ENCODE measurements around the gene THEM4. TPM values are rescaled to one million over a fixed set of nuclear protein-coding genes. Genes with fewer than 3 reads are reported as not detected.

THEM4 gene
- total and polyA plus RNA-seq, 10 donors: 10.1 to 46.3 (median 15.5) TPM

GRCh38 chr1:151846062-151846568 lies 63.2 kb downstream of the THEM4 start:
- Histone ChIP-seq H3K27me3 (replicated peaks in 1 of 7) (no peaks in the 10 kb centered on the region), H3K4me3 (no peak overlapping the region), H3K9me3 (no peaks in the 10 kb centered on the region), H3K27ac (no peak overlapping the region), H3K4me1 (peaks cover 0 to 14% (median 6%) of the 10 kb centered on the region in 6 donors), H3K36me3 (no peaks in the 10 kb centered on the region)
- DNase-seq: no peak
- TF ChIP-seq POLR2AphosphoS5 (IDR thresholded peaks at IDR 0.05): no peak
- no peak for TF ChIP-seq POLR2A (IDR thresholded peaks at IDR 0.05)
- no peak for TF ChIP-seq CTCF (IDR thresholded peaks at IDR 0.05 in 8 of 11, conservative IDR thresholded peaks at IDR 0.05 in 3 of 11)
- 57 to 69% (median 65%) methylated on average over 6 of the region's 6 CpGs for WGBS, 5 donors
- intact Hi-C loops (cut with DNase I; ENCODE audit: low total_unique reads): no loop called here

GRCh38 chr1:151843398-151843797 lies 65.9 kb downstream of the THEM4 start:
- TF ChIP-seq POLR2A (IDR thresholded peaks at IDR 0.05) (no peak), POLR2AphosphoS5 (IDR thresholded peaks at IDR 0.05) (no peak), CTCF (IDR thresholded peaks at IDR 0.05 in 8 of 11, conservative IDR thresholded peaks at IDR 0.05 in 3 of 11) (no peak)
- Histone ChIP-seq H3K36me3 (no peaks in the 10 kb centered on the region), H3K4me1 (peaks cover 15 to 29% (median 21%) of the 10 kb centered on the region in 6 donors), H3K9me3 (no peaks in the 10 kb centered on the region), H3K27me3 (replicated peaks in 1 of 7) (peaks cover 0 to 24% (median 21%) of the 10 kb centered on the region in 7 donors), H3K27ac (no peak overlapping the region), H3K4me3 (no peak overlapping the region)
- no peak for DNase-seq
- 18 to 34% (median 30%) methylated on average over 2 of the region's 2 CpGs for WGBS, 5 donors
- intact Hi-C loops (cut with DNase I; ENCODE audit: low total_unique reads): no loop called here

- no peak for DNase-seq
- peaks cover 15 to 43% (median 35%) of the 10 kb centered on the region in 6 donors for H3K4me1 ChIP-seq
- H3K36me3 ChIP-seq: no peaks in the 10 kb centered on the region
- H3K4me3 ChIP-seq: no peak overlapping the region
- H3K9me3 ChIP-seq: no peaks in the 10 kb centered on the region
- TF ChIP-seq POLR2A (IDR thresholded peaks at IDR 0.05) (no peak), CTCF (IDR thresholded peaks at IDR 0.05 in 8 of 11, conservative IDR thresholded peaks at IDR 0.05 in 3 of 11) (no peak), POLR2AphosphoS5 (IDR thresholded peaks at IDR 0.05) (no peak)
- peaks cover 0 to 41% (median 34%) of the 10 kb centered on the region in 7 donors for H3K27me3 ChIP-seq (replicated peaks in 1 of 7)
- WGBS, 5 donors: 87 to 97% (median 96%) methylated on average over 2 of the region's 2 CpGs
- intact Hi-C loops (cut with DNase I; ENCODE audit: low total_unique reads): no loop called here
- no peak overlapping the region for H3K27ac ChIP-seq
Observed at GRCh38 chr1:151841141-151841540, 68.2 kb downstream of the THEM4 start.

DNA sequence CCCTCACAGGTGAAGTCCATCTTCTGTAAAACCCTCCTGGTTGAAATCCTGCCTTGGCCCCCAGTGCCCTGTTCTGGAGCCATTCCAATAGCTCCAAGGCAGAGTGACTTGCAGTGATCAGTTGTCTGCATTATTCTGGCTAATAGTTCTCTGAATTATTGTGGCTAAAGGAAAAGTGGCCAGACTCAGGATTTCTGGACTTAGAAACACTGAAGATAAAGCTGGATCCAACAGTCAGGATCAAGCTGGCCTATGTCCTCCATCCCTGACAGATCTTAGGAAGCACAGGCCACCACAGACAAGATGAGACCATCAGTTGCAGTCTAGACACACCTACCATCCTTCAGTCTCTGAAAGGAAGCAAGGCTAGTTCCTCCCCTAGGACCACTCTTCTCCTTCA lies 68.9 kb downstream of the THEM4 start:
- intact Hi-C loops (cut with DNase I; ENCODE audit: low total_unique reads): no loop called here
- no peak for DNase-seq
- peak overlapping the region in 2 of 8 donors; percentile 36 to 71 for H3K4me3 ChIP-seq
- TF ChIP-seq CTCF (IDR thresholded peaks at IDR 0.05 in 8 of 11, conservative IDR thresholded peaks at IDR 0.05 in 3 of 11) (no peak), POLR2AphosphoS5 (IDR thresholded peaks at IDR 0.05) (no peak), POLR2A (IDR thresholded peaks at IDR 0.05) (no peak)
- no peaks in the 10 kb centered on the region for H3K9me3 ChIP-seq
- no peaks in the 10 kb centered on the region for H3K36me3 ChIP-seq
- peak overlapping the region in 3 of 8 donors; percentile 53 to 69 (median 61) for H3K27ac ChIP-seq
- peaks cover 0 to 41% (median 34%) of the 10 kb centered on the region in 7 donors for H3K27me3 ChIP-seq (replicated peaks in 1 of 7)
- H3K4me1 ChIP-seq: peaks cover 15 to 43% (median 35%) of the 10 kb centered on the region in 6 donors
